Neural cell (in vitro differentiated cells): ENCODE data around the gene TMEM200C.

ENCODE experiments used
- EP300 ChIP-seq: fragments of 450-650 bp; conservative IDR thresholded peaks from 2 replicates; pipeline ENCODE4 v1.6.1; 2014; ENCODE audit warnings: antibody characterized with exemption, mild to moderate bottlenecking, moderate library complexity; ENCODE audit not compliant: poor library complexity, severe bottlenecking
- EZH2 ChIP-seq: fragments of 200-600, 300-800 bp; shearing (Covaris generic), sonication (generic); IDR thresholded peaks from 2 replicates; pipeline ENCODE4 v1.6.1; 2014; ENCODE audit warnings: antibody characterized with exemption, low read length, borderline replicate concordance, mild to moderate bottlenecking; ENCODE audit not compliant: insufficient read depth, poor library complexity, severe bottlenecking
- POLR2AphosphoS5 ChIP-seq: IDR thresholded peaks from 2 replicates; pipeline ENCODE4 v1.6.1; 2012
- RAD21 ChIP-seq: fragments of 450-650 bp; conservative IDR thresholded peaks from 2 replicates; pipeline ENCODE4 v1.6.1; 2014; ENCODE audit warnings: antibody characterized with exemption, mild to moderate bottlenecking, moderate library complexity
- TAF1 ChIP-seq: IDR thresholded peaks from 2 replicates; pipeline ENCODE4 v1.6.1; 2012; ENCODE audit warnings: low read depth
- TF ChIP-seq, protein P1 (sequence below): fragments of 450-650 bp; IDR thresholded peaks from 2 replicates; pipeline ENCODE4 v1.5.1; 2014; ENCODE audit warnings: antibody characterized with exemption, mild to moderate bottlenecking, moderate library complexity; ENCODE audit not compliant: poor library complexity, severe bottlenecking
- TF ChIP-seq, protein P2 (sequence below): IDR thresholded peaks from 2 replicates; pipeline ENCODE4 v1.6.1; 2012; ENCODE audit warnings: borderline replicate concordance

- TF ChIP-seq, protein P1, sequence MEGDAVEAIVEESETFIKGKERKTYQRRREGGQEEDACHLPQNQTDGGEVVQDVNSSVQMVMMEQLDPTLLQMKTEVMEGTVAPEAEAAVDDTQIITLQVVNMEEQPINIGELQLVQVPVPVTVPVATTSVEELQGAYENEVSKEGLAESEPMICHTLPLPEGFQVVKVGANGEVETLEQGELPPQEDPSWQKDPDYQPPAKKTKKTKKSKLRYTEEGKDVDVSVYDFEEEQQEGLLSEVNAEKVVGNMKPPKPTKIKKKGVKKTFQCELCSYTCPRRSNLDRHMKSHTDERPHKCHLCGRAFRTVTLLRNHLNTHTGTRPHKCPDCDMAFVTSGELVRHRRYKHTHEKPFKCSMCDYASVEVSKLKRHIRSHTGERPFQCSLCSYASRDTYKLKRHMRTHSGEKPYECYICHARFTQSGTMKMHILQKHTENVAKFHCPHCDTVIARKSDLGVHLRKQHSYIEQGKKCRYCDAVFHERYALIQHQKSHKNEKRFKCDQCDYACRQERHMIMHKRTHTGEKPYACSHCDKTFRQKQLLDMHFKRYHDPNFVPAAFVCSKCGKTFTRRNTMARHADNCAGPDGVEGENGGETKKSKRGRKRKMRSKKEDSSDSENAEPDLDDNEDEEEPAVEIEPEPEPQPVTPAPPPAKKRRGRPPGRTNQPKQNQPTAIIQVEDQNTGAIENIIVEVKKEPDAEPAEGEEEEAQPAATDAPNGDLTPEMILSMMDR: no peak
- TF ChIP-seq TAF1 (no peak), EZH2 (no peak), RAD21 (no peak), EP300 (no peak), POLR2AphosphoS5 (no peak)
- TF ChIP-seq, protein P2, sequence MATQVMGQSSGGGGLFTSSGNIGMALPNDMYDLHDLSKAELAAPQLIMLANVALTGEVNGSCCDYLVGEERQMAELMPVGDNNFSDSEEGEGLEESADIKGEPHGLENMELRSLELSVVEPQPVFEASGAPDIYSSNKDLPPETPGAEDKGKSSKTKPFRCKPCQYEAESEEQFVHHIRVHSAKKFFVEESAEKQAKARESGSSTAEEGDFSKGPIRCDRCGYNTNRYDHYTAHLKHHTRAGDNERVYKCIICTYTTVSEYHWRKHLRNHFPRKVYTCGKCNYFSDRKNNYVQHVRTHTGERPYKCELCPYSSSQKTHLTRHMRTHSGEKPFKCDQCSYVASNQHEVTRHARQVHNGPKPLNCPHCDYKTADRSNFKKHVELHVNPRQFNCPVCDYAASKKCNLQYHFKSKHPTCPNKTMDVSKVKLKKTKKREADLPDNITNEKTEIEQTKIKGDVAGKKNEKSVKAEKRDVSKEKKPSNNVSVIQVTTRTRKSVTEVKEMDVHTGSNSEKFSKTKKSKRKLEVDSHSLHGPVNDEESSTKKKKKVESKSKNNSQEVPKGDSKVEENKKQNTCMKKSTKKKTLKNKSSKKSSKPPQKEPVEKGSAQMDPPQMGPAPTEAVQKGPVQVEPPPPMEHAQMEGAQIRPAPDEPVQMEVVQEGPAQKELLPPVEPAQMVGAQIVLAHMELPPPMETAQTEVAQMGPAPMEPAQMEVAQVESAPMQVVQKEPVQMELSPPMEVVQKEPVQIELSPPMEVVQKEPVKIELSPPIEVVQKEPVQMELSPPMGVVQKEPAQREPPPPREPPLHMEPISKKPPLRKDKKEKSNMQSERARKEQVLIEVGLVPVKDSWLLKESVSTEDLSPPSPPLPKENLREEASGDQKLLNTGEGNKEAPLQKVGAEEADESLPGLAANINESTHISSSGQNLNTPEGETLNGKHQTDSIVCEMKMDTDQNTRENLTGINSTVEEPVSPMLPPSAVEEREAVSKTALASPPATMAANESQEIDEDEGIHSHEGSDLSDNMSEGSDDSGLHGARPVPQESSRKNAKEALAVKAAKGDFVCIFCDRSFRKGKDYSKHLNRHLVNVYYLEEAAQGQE: no peak
Measured at GRCh38 chr18:5891184-5891853, 4.0 kb downstream of the TMEM200C start.
